NCI-H2029 treated with DMSO at 0.1 percent for 48 hours (cell line): ENCODE data around the gene CAMK4.

Experiments used
- DNase-seq: peaks from one replicate; lab custom pipeline; 2025; lab: John Stamatoyannopoulos, UW

CAMK4 gene

GRCh38 chr5:111493031-111493430 lies 268.8 kb downstream of the CAMK4 start:
- DNase-seq, result no peak

- no peak for DNase-seq
Measured at GRCh38 chr5:111494355-111494999, 270.3 kb downstream of the CAMK4 start.

- DNase-seq, result no peak
Measured at GRCh38 chr5:111495159-111495558, 271.0 kb downstream of the CAMK4 start.

- DNase-seq, result no peak
Measured at GRCh38 chr5:111498346-111498745, 274.2 kb downstream of the CAMK4 start.

- no peak for DNase-seq
Measured at GRCh38 chr5:111502956-111503355, 278.8 kb downstream of the CAMK4 start.

GRCh38 chr5:111505096-111505495 lies 280.9 kb downstream of the CAMK4 start:
- no peak for DNase-seq

GRCh38 chr5:111507276-111507675 lies 283.1 kb downstream of the CAMK4 start:
- no peak for DNase-seq

GRCh38 chr5:111509119-111509518 lies 284.9 kb downstream of the CAMK4 start:
- DNase-seq, result no peak

GRCh38 chr5:111511174-111511830 lies 287.1 kb downstream of the CAMK4 start:
- no peak for DNase-seq

- DNase-seq, result peak; percentile 40
Measured at GRCh38 chr5:111511831-111512374, 287.7 kb downstream of the CAMK4 start.

- peak; percentile 63 for DNase-seq
Measured at GRCh38 chr5:111512375-111513130, 288.4 kb downstream of the CAMK4 start, which contains the start of gene STARD4. STARD4 (minus strand) TSS chr5:111512535; CDS start chr5:111507433, 5,102 bp downstream.

GRCh38 chr5:111513131-111513520 lies 288.9 kb downstream of the CAMK4 start:
- no peak for DNase-seq

- DNase-seq, result no peak
Measured at GRCh38 chr5:111514087-111514486, 289.9 kb downstream of the CAMK4 start.

- no peak for DNase-seq
Measured at GRCh38 chr5:111517853-111518501, 293.8 kb downstream of the CAMK4 start.

- no peak for DNase-seq
Measured at GRCh38 chr5:111518777-111519176, 294.6 kb downstream of the CAMK4 start.

GRCh38 chr5:111520908-111521307 lies 296.7 kb downstream of the CAMK4 start:
- DNase-seq, result no peak

GRCh38 chr5:111528056-111528455 lies 303.9 kb downstream of the CAMK4 start:
- no peak for DNase-seq

- no peak for DNase-seq
Measured at GRCh38 chr5:111530298-111530740, 306.1 kb downstream of the CAMK4 start.

GRCh38 chr5:111532886-111533582 lies 308.9 kb downstream of the CAMK4 start:
- no peak for DNase-seq

GRCh38 chr5:111535879-111536549 lies 311.8 kb downstream of the CAMK4 start:
- no peak for DNase-seq
